Measurements from ENCODE around the gene BORCS5.
"Not testable (repeated sequence)": the region's sequence is repeated elsewhere in the genome, so short reads cannot be mapped to it uniquely, and the experiment has no call there.

BORCS5 gene

GRCh38 chr12:12356896-12357718 lies at the start of gene BORCS5:
Gene BORCS5 (plus strand): TSS chr12:12357078. CDS start chr12:12357452, 374 bp downstream.
- peak; percentile 97 for DNase-seq

GRCh38 chr12:12310695-12311094 lies 46.2 kb upstream of the BORCS5 start:
- not testable (repeated sequence) for DNase-seq

DNA sequence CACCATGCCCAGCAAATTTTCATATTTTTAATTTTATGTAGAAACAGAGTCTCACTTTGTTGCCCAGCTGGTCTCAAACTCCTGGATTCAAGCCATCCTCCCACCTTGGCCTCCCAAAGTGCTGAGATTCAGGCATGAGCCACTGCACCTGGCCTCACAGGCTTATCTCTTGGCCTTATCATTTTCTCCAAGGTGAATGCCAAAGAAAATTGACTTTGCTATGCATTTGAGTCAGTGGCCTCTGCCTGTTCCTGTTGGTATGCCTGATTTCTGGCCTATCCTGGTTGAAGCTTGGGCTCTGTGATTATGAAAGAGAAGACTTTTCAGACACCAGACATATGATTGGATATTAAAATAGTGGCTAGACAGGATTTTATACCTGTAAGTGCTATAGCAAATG lies 41.0 kb upstream of the BORCS5 start:
- no peak for DNase-seq

DNA sequence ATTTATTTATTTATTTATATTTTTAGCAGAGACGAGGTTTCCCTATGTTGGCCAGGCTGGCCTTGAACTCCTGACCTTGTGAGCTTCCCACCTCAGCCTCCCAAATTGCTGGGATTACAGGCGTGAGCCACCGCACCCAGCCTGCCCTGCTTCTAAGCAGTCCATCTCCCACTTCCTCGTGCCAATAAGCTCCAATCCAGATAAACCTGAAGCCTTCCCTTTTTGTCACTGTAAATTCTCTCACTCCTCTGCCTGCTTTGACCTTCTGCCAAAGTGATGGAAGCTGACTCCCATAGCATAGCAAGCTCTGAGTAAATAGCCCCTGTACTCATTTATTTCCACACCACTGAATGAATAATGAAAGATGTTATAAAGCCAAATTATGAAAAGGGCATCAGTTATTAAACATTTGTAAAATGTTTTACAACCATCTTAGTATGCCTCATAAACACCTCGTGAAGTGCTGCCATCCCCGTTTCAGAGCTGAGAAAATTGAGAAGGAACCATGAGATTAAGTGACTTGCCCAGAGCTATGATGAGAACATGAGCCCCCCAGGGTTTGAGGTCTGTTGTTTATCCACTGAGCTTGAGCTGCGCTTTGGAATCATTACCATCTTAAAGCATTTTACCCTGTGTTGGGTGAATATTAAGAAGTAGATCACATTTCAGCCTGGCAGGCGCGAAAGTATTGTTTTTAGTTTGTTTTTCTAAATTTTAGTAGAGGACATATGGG lies 37.3 kb upstream of the BORCS5 start:
- DNase-seq = no peak

- DNase-seq = no peak
Observed at GRCh38 chr12:12323118-12323517, 33.8 kb upstream of the BORCS5 start.

DNA sequence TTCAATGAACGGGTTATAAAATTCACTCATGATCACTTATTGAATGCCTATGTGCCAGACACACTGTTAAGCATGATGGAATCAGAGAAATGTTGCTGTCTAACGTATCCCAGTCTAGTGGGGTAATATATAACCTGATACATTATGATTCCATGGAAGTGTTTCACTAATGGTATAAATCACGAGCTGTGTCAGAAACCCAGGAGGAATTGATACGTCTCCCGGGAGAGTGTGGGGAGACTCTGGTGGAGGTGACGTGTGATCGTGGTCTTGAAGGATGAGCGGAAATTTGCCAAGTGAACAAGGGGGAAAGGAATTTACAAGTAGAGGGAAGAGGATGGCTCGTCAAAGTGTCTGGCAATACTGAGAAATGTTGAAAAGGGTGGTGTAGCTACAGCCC lies 33.3 kb upstream of the BORCS5 start:
- DNase-seq = no peak

DNA sequence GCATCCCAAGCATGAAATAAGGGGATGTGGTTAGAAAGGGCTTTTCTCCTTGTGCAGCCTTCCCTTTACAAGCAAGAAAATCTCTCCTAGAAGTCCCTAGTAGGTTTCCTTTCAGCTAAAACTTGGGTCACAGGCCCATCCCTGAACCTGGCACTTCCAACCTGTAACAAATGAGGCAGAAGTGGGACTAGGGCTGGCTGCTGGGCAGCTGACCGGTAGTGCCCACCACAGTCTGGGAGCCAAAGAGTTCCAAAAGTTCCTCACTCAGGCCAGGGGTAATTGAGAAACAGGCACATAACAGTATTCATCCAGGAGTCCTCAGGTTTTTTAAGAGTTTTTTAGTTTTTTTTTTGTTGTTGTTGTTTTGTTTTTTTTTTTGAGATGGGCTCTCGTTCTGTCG lies 30.6 kb upstream of the BORCS5 start:
- no peak for DNase-seq

GRCh38 chr12:12327802-12328201 lies 29.1 kb upstream of the BORCS5 start:
- DNase-seq = peak; percentile 77

DNA sequence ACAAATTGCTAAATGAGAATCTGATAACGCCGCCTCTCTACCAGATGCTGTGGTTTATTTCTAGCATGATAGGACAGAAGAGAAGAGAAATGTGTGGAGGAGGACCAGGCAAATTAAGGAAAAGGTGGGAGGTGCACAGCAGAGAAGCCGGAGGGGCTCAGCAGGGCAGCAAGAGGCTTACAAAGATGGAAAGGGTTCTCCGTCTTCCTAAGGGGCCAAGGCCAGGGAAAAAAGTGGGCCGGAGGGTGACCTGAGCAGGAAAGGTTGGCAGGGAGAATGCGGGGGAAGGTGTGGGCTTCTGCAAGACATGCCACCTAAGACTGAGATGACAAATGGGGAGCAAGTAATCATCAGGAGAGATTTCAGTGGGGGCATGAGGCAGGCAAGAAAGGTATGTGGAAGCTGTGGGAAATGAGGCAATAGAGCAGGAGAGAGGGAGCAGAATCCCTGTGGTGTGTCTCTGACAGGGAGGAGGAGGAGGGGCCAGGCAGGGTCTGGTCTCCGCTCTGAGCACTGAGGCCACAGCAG lies 25.6 kb upstream of the BORCS5 start:
- no peak for DNase-seq

GRCh38 chr12:12331896-12332295 lies 25.0 kb upstream of the BORCS5 start:
- no peak for DNase-seq

DNA sequence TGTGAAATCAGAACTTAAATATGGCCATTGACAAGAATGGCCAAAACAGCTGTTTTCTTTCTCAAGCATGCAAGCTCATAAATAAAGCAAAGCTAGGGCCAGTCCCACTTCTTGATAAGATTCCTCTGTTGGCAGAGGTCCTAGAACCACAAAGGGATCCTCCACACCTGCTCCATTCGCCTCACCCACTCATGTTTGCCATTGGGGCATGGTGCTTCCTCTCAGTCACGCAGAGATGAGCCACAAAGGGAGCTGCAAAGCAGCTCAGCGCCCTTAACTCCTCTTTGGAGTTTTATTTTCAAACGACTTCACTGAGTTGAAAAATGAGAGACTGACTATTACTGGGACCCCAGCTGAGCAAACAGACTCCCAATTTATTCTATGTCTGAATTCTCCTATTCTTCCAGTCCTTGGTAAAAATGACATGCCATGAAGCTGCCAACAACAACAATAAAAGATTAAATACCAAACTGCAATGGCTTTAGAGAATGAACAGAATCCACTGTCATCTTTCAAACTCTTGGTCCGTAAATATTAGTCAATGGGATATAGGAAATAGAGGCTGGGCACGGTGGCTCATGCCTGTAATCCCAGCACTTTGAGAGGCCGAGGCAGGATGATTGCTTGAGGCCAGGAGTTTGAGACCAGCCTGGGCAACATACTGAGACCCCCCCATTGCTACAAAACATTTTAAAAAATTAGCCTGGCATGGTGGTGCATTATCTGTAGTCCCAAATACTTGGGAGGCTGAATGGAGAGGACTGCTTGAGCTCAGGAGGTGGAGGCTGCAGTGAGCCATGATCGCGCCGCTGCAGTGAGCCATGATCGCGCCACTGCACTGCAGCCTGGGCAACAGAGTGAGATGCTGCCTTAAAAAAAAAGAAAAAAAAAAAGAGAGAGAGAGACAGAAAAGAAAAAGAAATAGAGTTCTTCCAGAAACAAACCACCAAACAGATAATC lies 23.2 kb upstream of the BORCS5 start:
- DNase-seq = peak; percentile 98

DNA sequence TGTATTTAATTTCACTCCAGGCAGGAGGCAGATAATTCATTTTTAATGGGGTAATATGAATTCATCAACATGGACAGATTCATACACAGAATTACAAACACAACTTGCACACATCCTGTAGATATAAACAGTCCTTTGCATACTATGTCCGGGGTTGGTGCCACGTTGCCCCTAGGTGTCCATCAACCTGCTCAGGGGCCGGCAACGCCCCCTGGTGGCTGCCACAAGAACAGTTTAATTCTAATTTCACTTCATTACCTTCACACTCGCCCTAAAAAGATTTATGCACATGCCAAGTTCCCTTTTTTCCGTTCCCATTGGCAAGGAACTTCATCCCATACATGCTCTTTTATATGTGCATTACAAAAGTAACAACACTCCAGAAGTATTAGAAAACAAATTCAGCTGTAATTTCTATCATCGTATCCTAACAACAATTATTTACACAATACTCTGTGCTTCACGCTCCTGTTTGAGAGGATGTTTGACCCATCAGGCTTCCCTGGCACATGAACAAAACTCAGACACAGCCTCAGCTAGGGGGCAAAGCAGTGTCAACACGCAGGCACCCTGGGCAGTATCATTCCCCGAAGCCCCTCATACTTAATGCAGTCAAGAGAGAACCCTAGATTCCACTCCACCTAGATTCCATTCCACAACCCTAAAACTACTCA lies 22.4 kb upstream of the BORCS5 start:
- DNase-seq = peak; percentile 68

DNA sequence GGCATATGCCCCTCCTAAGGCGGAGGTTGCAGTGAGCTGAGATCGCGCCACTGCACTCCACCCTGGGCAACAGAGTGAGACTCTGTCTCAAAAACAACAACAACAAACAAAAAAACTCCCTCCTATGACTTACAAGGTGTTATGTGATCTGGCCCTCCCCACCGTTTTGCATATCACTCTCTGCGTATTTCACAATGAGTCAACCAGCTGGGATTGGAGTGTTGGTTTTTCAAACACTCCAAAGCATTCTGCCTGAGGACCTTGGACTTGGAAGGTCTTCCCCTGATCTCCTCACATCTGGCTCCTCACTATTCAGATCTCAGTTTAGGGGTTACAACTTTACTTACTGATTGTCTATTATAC lies 20.8 kb upstream of the BORCS5 start:
- DNase-seq = no peak

DNA sequence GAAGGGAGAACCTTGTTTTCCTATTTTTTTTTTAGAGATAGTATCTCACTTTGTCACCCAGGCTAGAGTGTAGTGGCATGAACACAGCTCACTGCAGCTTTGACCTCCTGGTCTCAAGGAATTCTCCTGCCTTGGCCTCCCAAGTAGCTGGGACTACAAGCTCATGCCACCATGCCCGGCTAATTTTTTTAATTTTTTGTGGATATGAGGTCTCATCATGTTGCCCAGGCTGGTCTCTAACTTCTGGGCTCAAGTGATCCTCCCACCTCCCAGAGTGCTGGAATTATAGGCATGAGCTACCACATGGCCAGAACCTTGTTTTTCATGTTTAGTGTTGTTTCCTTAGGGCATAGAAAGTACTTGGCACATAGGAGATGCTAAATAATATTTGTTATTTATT lies 20.4 kb upstream of the BORCS5 start:
- no peak for DNase-seq

DNA sequence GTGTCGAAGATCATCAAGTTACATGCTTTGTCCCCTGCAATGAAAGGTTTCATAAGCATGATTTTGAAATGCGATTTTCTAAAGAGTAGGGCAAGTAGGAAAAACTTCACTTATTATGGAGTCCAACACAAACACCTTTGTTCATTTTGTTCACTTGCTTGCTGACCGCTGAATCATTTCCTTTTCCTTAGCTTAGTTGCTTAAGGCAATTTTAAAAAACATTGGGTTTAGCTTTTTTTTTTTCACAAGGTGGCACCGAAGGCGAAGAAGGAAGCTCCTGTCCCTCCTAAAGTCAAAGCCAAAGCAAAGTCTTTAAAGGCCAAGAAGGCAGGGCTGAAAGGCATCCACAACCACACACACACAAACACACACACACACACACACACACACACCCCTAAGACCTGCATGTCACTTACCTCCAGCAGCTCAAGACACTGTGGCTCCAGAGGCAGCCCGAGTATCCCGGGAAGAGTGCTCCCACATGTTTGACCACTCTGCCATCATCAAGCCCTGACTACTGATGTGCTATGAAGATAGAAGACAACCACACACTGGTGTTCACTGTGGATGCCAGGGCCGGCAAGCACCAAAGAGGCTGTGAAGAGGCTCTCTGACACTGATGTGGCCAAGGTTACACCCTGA lies 18.2 kb upstream of the BORCS5 start:
- DNase-seq = no peak

DNA sequence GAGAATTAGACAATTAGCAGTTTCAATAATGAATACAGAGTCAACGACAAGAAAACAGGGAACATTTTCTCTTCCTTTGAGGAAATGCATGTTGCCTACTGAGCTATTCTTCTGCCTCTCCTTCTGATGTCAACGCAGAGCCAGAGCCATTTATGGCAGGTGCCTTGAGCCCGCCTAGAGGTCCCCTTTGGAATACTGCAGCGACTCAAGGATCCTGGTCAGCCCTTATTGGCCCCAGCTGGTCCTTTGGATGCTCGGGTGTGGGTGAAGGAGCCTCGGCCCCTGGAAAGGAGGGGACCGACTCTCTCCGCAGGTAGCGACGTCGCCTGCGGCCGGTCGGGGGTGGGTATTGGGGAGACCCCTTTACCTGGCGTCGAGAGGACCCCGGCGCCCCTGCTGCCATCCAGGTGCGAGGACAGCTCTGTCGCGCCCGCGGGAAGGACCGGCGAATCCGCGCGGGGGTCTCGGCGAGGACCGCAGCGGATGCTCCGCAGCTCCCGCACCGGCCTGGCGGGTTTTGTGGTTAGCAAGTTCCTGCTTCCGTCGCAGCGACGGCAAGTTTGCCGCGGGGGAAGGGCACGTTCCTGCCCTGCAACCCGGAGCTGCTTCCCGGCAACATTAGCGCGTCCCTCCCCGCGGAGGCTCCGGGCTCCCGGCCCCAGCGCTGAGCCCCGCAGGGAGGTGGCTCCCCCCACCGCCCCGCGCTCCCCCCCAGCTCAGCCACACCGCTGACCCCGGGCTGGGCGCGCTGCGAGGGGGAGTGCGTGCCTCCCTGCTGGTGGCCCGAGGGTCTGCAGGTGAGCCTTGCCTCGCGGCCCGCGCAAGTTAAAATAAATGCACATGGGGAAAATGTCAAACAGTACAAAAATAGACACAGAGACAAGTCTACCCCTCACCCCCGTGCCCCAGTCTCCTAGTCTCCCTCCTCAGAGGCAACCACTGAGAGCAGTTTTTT lies 6.9 kb upstream of the BORCS5 start, which contains the start of gene MANSC1:
MANSC1 (minus strand) TSS at position 532 of the 955 bp plus-strand sequence. CDS start 6,928 bp downstream, outside the sequence.
- DNase-seq = peak; percentile 76

- no peak for DNase-seq
Observed at GRCh38 chr12:12350868-12351463, 5.9 kb upstream of the BORCS5 start.

DNA sequence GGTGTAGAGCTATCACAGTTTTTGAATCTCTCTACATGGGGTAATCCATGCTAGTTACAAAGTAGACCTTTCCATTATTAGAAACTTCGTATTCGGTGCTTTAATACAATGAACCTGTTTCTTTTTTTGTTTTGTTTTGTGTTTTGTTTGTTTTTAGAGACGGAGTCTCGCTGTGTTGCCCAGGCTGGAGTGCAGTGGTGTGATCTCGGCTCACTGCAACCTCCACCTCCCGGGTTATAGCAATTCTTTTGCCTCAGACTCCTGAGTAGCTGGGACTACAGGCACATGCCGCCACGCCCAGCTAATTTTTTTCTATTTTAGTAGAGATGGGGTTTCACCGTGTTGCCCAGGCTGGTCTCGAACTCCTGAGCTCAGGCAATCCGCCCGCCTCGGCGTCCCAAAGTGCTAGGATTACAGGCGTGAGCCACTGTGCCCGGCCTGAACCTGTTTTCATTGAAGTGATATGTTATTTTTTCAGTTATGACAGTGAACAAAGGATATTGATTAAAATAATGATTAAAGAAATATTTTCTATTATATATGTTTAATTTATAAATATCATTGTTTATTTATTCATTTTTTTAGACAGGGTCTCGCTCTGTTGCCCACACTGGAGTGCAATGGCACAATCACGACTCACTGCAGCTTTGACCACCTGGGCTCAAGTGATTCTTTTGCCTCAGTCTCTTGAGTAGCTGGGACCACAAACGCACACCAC lies 5.3 kb upstream of the BORCS5 start:
- DNase-seq = not testable (repeated sequence)

- DNase-seq = no peak
Observed at GRCh38 chr12:12353276-12353675, 3.6 kb upstream of the BORCS5 start.
